SU-DHL-6 (cell line): Measurements from ENCODE around the gene KRT14.

Source experiments
- EZH2phosphoT487 ChIP-seq: fragments of 200-600 bp; sonication (generic), shearing (Covaris generic); conservative IDR thresholded peaks from 2 replicates; pipeline ENCODE4 v1.6.1; 2018; ENCODE audit warnings: mild to moderate bottlenecking, antibody characterized with exemption, low read length, moderate library complexity, mixed read lengths
- TF ChIP-seq, protein P1 (sequence below): fragments of 200-600 bp; sonication (generic); IDR thresholded peaks from one replicate; pipeline ENCODE4 v1.5.1; 2017; ENCODE audit warnings: antibody characterized with exemption, mild to moderate bottlenecking, low read length, moderate library complexity; ENCODE audit not compliant: insufficient read depth, poor library complexity, severe bottlenecking

DNA sequence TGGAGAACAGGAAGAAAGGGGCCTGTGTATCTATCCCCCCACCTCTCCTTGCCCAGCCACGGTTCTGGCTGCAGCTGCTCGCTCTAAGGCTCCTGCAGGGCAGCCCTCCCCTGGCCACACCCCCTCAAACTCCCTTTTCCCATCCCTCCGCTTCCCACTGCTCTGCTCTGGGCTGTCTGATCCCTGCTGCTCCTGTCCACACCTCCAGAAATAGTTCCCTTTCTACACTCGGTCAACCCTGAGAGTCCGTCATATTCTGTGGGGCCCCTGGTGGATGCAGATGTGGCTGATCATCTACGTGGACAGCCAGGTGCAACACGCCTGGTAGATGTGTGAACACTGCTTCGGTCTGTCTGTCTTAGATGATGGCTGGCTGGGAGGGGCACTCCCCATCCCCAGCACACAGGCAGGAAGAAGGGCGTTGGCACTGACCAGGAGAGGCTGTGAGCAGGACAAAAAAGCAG lies 39.3 kb downstream of the KRT14 start:
- TF ChIP-seq, protein P1, sequence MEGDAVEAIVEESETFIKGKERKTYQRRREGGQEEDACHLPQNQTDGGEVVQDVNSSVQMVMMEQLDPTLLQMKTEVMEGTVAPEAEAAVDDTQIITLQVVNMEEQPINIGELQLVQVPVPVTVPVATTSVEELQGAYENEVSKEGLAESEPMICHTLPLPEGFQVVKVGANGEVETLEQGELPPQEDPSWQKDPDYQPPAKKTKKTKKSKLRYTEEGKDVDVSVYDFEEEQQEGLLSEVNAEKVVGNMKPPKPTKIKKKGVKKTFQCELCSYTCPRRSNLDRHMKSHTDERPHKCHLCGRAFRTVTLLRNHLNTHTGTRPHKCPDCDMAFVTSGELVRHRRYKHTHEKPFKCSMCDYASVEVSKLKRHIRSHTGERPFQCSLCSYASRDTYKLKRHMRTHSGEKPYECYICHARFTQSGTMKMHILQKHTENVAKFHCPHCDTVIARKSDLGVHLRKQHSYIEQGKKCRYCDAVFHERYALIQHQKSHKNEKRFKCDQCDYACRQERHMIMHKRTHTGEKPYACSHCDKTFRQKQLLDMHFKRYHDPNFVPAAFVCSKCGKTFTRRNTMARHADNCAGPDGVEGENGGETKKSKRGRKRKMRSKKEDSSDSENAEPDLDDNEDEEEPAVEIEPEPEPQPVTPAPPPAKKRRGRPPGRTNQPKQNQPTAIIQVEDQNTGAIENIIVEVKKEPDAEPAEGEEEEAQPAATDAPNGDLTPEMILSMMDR: no peak
- TF ChIP-seq EZH2phosphoT487: no peak
